Suprapubic skin (tissue), 4 donors: ENCODE measurements around the gene NCKAP5L. TPM values are rescaled to one million over a fixed set of nuclear protein-coding genes. Genes with fewer than 3 reads are reported as not detected.

Source experiments
- DNase-seq, 2 donors: peaks; one replicate each; pipeline ENCODE4 v3.0.0-alpha.2; 2019; ENCODE audit warnings: low spot score in 2 of 2
- H3K27ac ChIP-seq: fragments of 200-600 bp; sonication (generic); one replicate; pipeline ENCODE4 v1.5.1; 2019
- H3K27me3 ChIP-seq: fragments of 200-600 bp; sonication (generic); one replicate; pipeline ENCODE4 v1.5.1; 2019
- H3K36me3 ChIP-seq: fragments of 200-600 bp; sonication (generic); one replicate; pipeline ENCODE4 v1.5.1; 2019
- H3K4me1 ChIP-seq: fragments of 200-600 bp; sonication (generic); one replicate; pipeline ENCODE4 v1.5.1; 2019
- H3K4me3 ChIP-seq: fragments of 200-600 bp; sonication (generic); one replicate; pipeline ENCODE4 v1.5.1; 2019; ENCODE audit warnings: mild to moderate bottlenecking
- H3K9me3 ChIP-seq: fragments of 200-600 bp; sonication (generic); one replicate; pipeline ENCODE4 v1.5.1; 2019
- EP300 ChIP-seq: sonication (generic); formaldehyde crosslinking; IDR thresholded peaks from one replicate; pipeline ENCODE4 v1.6.1; 2017; ENCODE audit warnings: antibody characterized with exemption
- POLR2A ChIP-seq, 2 donors: fragments of 450-650 bp; IDR thresholded peaks; one replicate each; pipeline ENCODE4 v1.6.1; 2017; ENCODE audit warnings: antibody characterized with exemption in 2 of 2, mild to moderate bottlenecking in 2 of 2, moderate library complexity in 2 of 2
- POLR2AphosphoS5 ChIP-seq, 3 donors: sonication (generic); formaldehyde crosslinking; IDR thresholded peaks; one replicate each; pipeline ENCODE4 v1.6.1; 2017; ENCODE audit warnings: antibody characterized with exemption in 3 of 3
- WGBS: methylation state at CpG from one replicate; pipeline ENCODE4 v1.1.5; 2018; 5-methylcytosine and 5-hydroxymethylcytosine counted together
- total RNA-seq, 4 donors: library from RNA; depleted of rRNA; stranded (reverse); fragments of >200 nt; gene quantifications; one replicate each; pipeline ENCODE4 v1.1.0, GENCODE V29; 2016
- TF ChIP-seq, protein P1 (sequence below), 2 donors: fragments of 200-600 bp in 1 of 2; fragments of 450-650 bp in 1 of 2; sonication (generic) in 1 of 2; IDR thresholded peaks; one replicate each; pipeline ENCODE4 v1.5.1; 2016 to 2019; ENCODE audit warnings: antibody characterized with exemption in 2 of 2, mild to moderate bottlenecking in 1 of 2, moderate library complexity in 1 of 2

Gene NCKAP5L
- total RNA-seq, 4 donors from 2014 or later, result 8.2 to 12.2 (median 8.8) TPM

DNA sequence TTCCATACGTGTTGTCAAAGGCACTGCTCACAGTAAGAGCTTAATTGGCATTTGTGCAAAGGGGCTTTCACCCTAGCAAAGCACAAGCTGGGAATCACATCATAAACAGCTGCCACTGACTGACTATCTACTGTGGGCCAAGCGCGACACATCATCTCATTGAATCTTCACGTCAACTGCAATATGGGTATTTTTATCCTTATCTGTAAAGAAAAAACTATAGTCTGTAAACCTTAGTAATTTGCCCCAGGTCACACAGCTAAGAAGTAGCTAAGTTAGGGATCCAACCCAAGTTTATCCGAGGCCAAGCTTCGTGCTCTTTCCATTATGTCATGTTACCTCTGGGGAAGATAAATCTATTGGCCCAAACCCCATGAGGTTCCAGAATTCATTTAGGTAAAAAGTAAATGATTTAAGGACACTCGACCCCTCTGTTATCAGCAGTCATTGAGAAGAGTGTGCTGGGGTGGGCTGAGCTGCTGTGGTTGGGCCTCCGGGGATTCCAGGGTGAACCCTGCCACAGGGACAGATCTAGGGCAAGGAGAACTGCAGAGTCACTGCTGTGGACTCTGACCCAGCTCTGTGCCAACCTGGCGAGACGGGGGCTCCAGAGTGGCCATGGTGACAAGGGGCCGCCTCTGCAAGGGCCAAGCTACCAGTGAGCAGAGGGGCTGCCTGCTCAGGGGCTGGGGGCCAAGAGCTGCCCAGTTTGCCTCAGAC lies 27.6 kb downstream of the NCKAP5L start:
- TF ChIP-seq, protein P1, sequence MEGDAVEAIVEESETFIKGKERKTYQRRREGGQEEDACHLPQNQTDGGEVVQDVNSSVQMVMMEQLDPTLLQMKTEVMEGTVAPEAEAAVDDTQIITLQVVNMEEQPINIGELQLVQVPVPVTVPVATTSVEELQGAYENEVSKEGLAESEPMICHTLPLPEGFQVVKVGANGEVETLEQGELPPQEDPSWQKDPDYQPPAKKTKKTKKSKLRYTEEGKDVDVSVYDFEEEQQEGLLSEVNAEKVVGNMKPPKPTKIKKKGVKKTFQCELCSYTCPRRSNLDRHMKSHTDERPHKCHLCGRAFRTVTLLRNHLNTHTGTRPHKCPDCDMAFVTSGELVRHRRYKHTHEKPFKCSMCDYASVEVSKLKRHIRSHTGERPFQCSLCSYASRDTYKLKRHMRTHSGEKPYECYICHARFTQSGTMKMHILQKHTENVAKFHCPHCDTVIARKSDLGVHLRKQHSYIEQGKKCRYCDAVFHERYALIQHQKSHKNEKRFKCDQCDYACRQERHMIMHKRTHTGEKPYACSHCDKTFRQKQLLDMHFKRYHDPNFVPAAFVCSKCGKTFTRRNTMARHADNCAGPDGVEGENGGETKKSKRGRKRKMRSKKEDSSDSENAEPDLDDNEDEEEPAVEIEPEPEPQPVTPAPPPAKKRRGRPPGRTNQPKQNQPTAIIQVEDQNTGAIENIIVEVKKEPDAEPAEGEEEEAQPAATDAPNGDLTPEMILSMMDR (IDR thresholded peaks at IDR 0.05), result no peak
- TF ChIP-seq POLR2AphosphoS5 (IDR thresholded peaks at IDR 0.05), result no peak
- TF ChIP-seq EP300, result no peak
- TF ChIP-seq POLR2A (IDR thresholded peaks at IDR 0.05), result no peak
- 57% methylated on average over 9 of the region's 11 CpGs for WGBS
- peaks cover 80% of the 10 kb centered on the region for H3K36me3 ChIP-seq
- H3K9me3 ChIP-seq, result no peaks in the 10 kb centered on the region
- no peak for DNase-seq
- H3K27me3 ChIP-seq, result no peaks in the 10 kb centered on the region
- no peak overlapping the region for H3K27ac ChIP-seq
- no peak overlapping the region for H3K4me3 ChIP-seq
- peaks cover 7% of the 10 kb centered on the region for H3K4me1 ChIP-seq

DNA sequence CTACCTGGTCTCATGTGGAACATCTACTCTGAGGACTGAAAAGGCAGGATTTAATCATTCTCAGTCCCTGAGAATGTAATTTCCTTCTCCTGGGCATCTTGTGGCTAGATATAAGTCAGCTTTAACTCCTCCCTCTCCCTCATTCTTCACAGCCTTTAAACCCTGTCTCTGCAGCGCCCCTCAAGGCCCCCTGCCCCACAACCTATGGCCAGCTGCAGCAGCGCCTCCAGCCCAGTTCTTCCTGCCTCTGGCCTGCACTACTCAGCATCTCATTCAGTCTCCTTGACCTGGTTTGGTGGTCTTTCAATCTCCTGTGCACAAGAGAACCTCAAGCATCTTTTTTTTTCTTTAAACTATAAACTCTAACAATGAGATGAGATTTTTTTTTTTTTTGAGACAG lies 29.3 kb downstream of the NCKAP5L start:
- Histone ChIP-seq H3K36me3 (peaks cover 69% of the 10 kb centered on the region), H3K4me1 (peaks cover 7% of the 10 kb centered on the region), H3K4me3 (no peak overlapping the region), H3K9me3 (no peaks in the 10 kb centered on the region), H3K27ac (no peak overlapping the region), H3K27me3 (no peaks in the 10 kb centered on the region)
- WGBS, result 87% methylated on average over 2 of the region's 2 CpGs
- TF ChIP-seq, protein P1 (IDR thresholded peaks at IDR 0.05), result no peak
- TF ChIP-seq POLR2A (IDR thresholded peaks at IDR 0.05) (no peak), EP300 (no peak), POLR2AphosphoS5 (IDR thresholded peaks at IDR 0.05) (no peak)
- DNase-seq, result no peak

DNA sequence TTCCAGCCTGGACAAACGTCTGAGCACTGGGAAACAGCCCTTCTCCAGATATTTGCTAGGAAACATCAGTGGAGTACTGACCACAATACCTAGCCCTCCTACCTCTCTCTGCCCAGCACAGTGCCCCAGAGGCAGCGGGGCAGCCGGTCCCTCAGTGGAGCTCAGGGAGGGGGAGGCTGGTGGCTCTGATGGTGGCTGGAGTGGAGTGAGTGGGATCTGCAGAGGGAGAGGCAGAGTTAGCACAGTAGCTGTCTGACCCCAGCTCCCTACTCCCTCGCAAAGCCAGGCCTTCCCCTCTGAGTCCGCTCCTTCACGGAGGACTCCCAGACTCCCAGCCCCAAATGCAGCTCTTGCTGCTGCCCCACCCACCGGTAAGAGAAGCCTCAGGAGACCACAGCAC lies 30.0 kb downstream of the NCKAP5L start:
- no peak for TF ChIP-seq POLR2A (IDR thresholded peaks at IDR 0.05)
- no peak for TF ChIP-seq POLR2AphosphoS5 (IDR thresholded peaks at IDR 0.05)
- no peak for TF ChIP-seq EP300
- TF ChIP-seq, protein P1 (IDR thresholded peaks at IDR 0.05), result no peak
- Histone ChIP-seq H3K27me3 (no peaks in the 10 kb centered on the region), H3K9me3 (no peaks in the 10 kb centered on the region), H3K27ac (no peak overlapping the region), H3K4me1 (peaks cover 4% of the 10 kb centered on the region), H3K4me3 (no peak overlapping the region), H3K36me3 (peaks cover 62% of the 10 kb centered on the region)
- DNase-seq, result no peak
- 88% methylated on average over 7 of the region's 7 CpGs for WGBS

DNA sequence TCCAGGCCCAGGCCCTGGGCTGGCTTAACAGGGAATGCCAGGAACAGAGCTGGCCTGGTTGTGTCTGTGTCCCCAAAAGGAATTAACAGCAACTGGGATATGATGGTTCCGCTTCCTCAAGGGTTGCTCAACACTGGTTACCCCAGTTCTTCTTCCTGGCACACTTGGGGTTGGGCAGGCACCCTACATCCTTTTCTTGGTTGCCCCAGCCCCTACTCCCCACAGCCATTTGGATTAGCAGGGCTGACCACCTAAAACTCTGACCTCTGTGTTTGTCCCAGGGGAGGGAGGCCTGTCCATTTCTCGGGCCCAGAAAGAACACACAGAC lies 30.8 kb downstream of the NCKAP5L start:
- no peak overlapping the region for H3K27ac ChIP-seq
- WGBS, result 75% methylated on average over 2 of the region's 2 CpGs
- no peaks in the 10 kb centered on the region for H3K9me3 ChIP-seq
- TF ChIP-seq POLR2A (IDR thresholded peaks at IDR 0.05) (no peak), POLR2AphosphoS5 (IDR thresholded peaks at IDR 0.05) (no peak), EP300 (no peak)
- TF ChIP-seq, protein P1 (IDR thresholded peaks at IDR 0.05), result no peak
- no peak for DNase-seq
- no peaks in the 10 kb centered on the region for H3K27me3 ChIP-seq
- no peak overlapping the region for H3K4me3 ChIP-seq
- H3K4me1 ChIP-seq, result peaks cover 4% of the 10 kb centered on the region
- H3K36me3 ChIP-seq, result peaks cover 54% of the 10 kb centered on the region

DNA sequence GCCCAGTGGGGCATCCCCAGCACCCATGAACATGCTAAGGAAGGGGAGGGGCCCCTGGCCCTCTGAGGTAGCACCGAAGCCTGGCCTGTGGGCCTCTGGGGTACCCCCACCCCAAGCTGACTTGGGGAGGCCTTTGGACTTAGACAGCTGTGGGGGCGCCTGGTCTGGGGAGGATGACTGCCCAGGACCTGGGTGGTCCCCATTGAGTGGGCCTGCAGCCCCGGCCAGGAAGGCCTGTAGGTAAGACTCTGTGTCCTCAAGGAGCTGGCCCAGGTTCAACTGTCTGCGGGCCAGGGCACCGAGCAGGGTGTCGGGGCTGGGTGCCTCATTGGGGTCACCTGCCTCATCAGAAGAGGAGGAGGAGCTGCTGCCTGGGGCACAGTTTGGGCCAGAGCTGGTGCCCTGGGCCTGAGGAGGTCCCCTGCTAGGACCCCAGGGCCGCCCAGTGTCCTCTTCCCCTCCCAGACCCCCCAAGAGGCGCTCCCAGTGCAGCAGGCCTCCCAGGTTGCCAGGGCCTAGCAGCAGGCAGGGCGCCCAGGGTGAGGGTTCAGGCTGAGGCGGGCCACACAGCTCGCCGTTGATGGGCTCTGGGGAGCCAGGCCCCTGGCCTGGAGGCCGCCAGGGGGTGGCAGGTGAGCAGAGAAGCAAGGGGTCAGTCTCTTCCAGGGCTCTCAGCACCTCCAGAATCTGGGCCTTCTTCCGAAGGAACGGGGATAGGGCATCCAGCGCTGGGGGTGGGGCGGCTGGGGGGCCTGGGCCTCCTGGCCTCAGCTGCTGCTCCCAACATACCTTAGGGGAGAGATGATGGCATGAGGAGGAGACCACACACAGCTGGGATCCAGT lies 31.4 kb downstream of the NCKAP5L start:
- Histone ChIP-seq H3K27me3 (no peaks in the 10 kb centered on the region), H3K4me1 (peaks cover 4% of the 10 kb centered on the region), H3K9me3 (no peaks in the 10 kb centered on the region), H3K27ac (no peak overlapping the region), H3K4me3 (no peak overlapping the region), H3K36me3 (peaks cover 54% of the 10 kb centered on the region)
- no CpG with 5 or more reads among the region's 17 CpGs for WGBS
- DNase-seq, result no peak
- TF ChIP-seq, protein P1 (IDR thresholded peaks at IDR 0.05), result no peak
- no peak for TF ChIP-seq EP300
- no peak for TF ChIP-seq POLR2AphosphoS5 (IDR thresholded peaks at IDR 0.05)
- no peak for TF ChIP-seq POLR2A (IDR thresholded peaks at IDR 0.05)
